H1 (cell line): ENCODE results near the gene GPR155. TPM values are rescaled to one million over a fixed set of nuclear protein-coding genes. Genes with fewer than 3 reads are reported as not detected.

Experiments used
- CTCF ChIA-PET: fragments of 300-600 bp; sonication (Branson Sonifier 250); formaldehyde crosslinking; loops from one replicate; lab custom pipeline; 2021; ENCODE audit not compliant: partially characterized antibody; lab: Charles Lee
- POLR2A ChIA-PET: fragments of 300-600 bp; sonication (Branson Sonifier 250); formaldehyde crosslinking; loops from one replicate; lab custom pipeline; 2021; ENCODE audit warnings: inconsistent platforms; ENCODE audit not compliant: partially characterized antibody; lab: Charles Lee
- DNase-seq, 2 experiments: peaks; one replicate each; pipeline versions ENCODE4 v3.0.0 to v3.0.0-alpha.2; 2010 to 2022; ENCODE audit warnings: low spot score in 2 of 2, low read depth in 1 of 2, mixed read lengths in 1 of 2
- FAIRE-seq: peaks from 2 replicates; lab custom pipeline; 2011; peaks lifted over from hg19 to GRCh38; lab: Jason Lieb, UNC
- H2AFZ ChIP-seq: 2 replicates; pipeline ENCODE4 v1.8.1; 2012; ENCODE audit warnings: low read length, inconsistent platforms
- H2AK5ac ChIP-seq: 2 replicates; pipeline ENCODE4 v1.6.1; 2013; ENCODE audit warnings: low read depth, low read length
- H2BK120ac ChIP-seq: replicated peaks from 2 replicates; pipeline ENCODE3; 2013; ENCODE audit warnings: low read depth, low read length, inconsistent platforms
- H2BK12ac ChIP-seq: 2 replicates; pipeline ENCODE4 v1.6.1; 2013; ENCODE audit warnings: low read depth, low read length
- H2BK15ac ChIP-seq: 2 replicates; pipeline ENCODE4 v1.6.1; 2013; ENCODE audit warnings: low read length
- H2BK20ac ChIP-seq: 2 replicates; pipeline ENCODE4 v1.6.1; 2013; ENCODE audit warnings: low read length
- H2BK5ac ChIP-seq: 2 replicates; pipeline ENCODE4 v1.6.1; 2013; ENCODE audit warnings: low read depth, low read length
- H3K14ac ChIP-seq: 2 replicates; pipeline ENCODE4 v1.6.1; 2013; ENCODE audit warnings: inconsistent platforms; ENCODE audit not compliant: insufficient read length
- H3K18ac ChIP-seq: 2 replicates; pipeline ENCODE4 v1.6.1; 2013; ENCODE audit warnings: low read length; ENCODE audit errors: extremely low read depth
- H3K23ac ChIP-seq: 2 replicates; pipeline ENCODE4 v1.6.1; 2013; ENCODE audit warnings: inconsistent platforms; ENCODE audit not compliant: insufficient read length
- H3K23me2 ChIP-seq: 2 replicates; pipeline ENCODE4 v1.6.1; 2013; ENCODE audit warnings: low read depth, low read length
- H3K27ac ChIP-seq: 2 replicates; pipeline ENCODE4 v1.6.1; 2011; ENCODE audit warnings: low read depth, low read length, inconsistent platforms
- H3K27me3 ChIP-seq, 4 experiments: replicated peaks in 1 of 4; 1 replicate in 1 of 4; 2 replicates in 3 of 4; pipeline versions ENCODE4 v1.6.1 to v1.8.1; 2011 to 2013; ENCODE audit warnings: low read length in 3 of 4, mild to moderate bottlenecking in 3 of 4, inconsistent platforms in 2 of 4, mixed read lengths in 2 of 4, moderate library complexity in 1 of 4; ENCODE audit not compliant: control insufficient read depth in 3 of 4, insufficient read depth in 3 of 4; ENCODE audit errors: extremely low read depth in 1 of 4
- H3K36me3 ChIP-seq, 4 experiments: 2 replicates each; pipeline versions ENCODE4 v1.6.1 to v1.8.1; 2011 to 2013; ENCODE audit warnings: mild to moderate bottlenecking in 4 of 4, low read length in 3 of 4, moderate library complexity in 2 of 4, control low read depth in 1 of 4, inconsistent platforms in 1 of 4; ENCODE audit not compliant: insufficient read depth in 4 of 4, control insufficient read depth in 2 of 4
- H3K4ac ChIP-seq: replicated peaks from 2 replicates; pipeline ENCODE3; 2013; ENCODE audit warnings: low read length, low read depth, mixed read lengths, inconsistent platforms; ENCODE audit not compliant: insufficient read length
- H3K4me1 ChIP-seq, 4 experiments: replicated peaks in 1 of 4; 1 replicate in 1 of 4; 2 replicates in 3 of 4; pipeline versions ENCODE4 v1.6.1 to v1.8.1; 2011 to 2013; ENCODE audit warnings: low read length in 3 of 4, inconsistent platforms in 2 of 4, mixed read lengths in 1 of 4; ENCODE audit not compliant: insufficient read depth in 4 of 4, control insufficient read depth in 3 of 4
- H3K4me2 ChIP-seq, 2 experiments: 2 replicates each; pipeline versions ENCODE4 v1.6.1 to v1.8.1; 2011 to 2013; ENCODE audit warnings: low read depth in 2 of 2, low read length in 2 of 2, control low read depth in 1 of 2, inconsistent platforms in 1 of 2, mild to moderate bottlenecking in 1 of 2; ENCODE audit not compliant: insufficient read depth in 1 of 2
- H3K4me3 ChIP-seq, 4 experiments: fragments of 200-600, 300-600 bp in 1 of 4; sonication (generic), shearing (Covaris generic), sonication (Bioruptor Twin) in 1 of 4; 2 replicates each; pipeline versions ENCODE4 v1.5.1 to v1.8.1; 2011 to 2016; ENCODE audit warnings: low read length in 4 of 4, low read depth in 3 of 4, control low read depth in 2 of 4, inconsistent platforms in 2 of 4, mild to moderate bottlenecking in 2 of 4, mixed read lengths in 1 of 4, moderate library complexity in 1 of 4; ENCODE audit not compliant: insufficient read depth in 2 of 4; ENCODE audit errors: extremely low read depth in 1 of 4
- H3K56ac ChIP-seq: replicated peaks from 2 replicates; pipeline ENCODE3; 2013; ENCODE audit warnings: low read depth, mild to moderate bottlenecking, mixed read lengths, low read length, inconsistent platforms; ENCODE audit not compliant: insufficient read length
- H3K79me1 ChIP-seq: 2 replicates; pipeline ENCODE4 v1.6.1; 2013; ENCODE audit warnings: low read depth, low read length, control low read depth
- H3K79me2 ChIP-seq, 2 experiments: 2 replicates each; pipeline versions ENCODE4 v1.6.1 to v1.8.1; 2012 to 2013; ENCODE audit warnings: low read length in 2 of 2, mild to moderate bottlenecking in 2 of 2, inconsistent platforms in 1 of 2; ENCODE audit not compliant: insufficient read depth in 2 of 2, control insufficient read depth in 1 of 2
- H3K9ac ChIP-seq, 4 experiments: replicated peaks in 1 of 4; 1 replicate in 1 of 4; 2 replicates in 3 of 4; pipeline versions ENCODE4 v1.6.1 to v1.8.1; 2011 to 2013; ENCODE audit warnings: low read depth in 3 of 4, low read length in 3 of 4, control low read depth in 2 of 4, mild to moderate bottlenecking in 2 of 4, moderate library complexity in 2 of 4, inconsistent platforms in 1 of 4; ENCODE audit errors: extremely low read depth in 1 of 4
- H3K9me3 ChIP-seq, 2 experiments: 2 replicates each; pipeline versions ENCODE4 v1.6.1 to v1.8.1; 2012 to 2013; ENCODE audit warnings: mild to moderate bottlenecking in 2 of 2, moderate library complexity in 2 of 2, control low read depth in 1 of 2, inconsistent platforms in 1 of 2, low read depth in 1 of 2, low read length in 1 of 2, mixed read lengths in 1 of 2; ENCODE audit not compliant: insufficient read depth in 2 of 2
- H4K20me1 ChIP-seq, 2 experiments: replicated peaks in 1 of 2; 2 replicates each; pipeline versions ENCODE3 to v1.8.1; 2011 to 2013; ENCODE audit warnings: inconsistent platforms in 2 of 2, low read length in 2 of 2, mild to moderate bottlenecking in 1 of 2; ENCODE audit not compliant: insufficient read depth in 2 of 2, control insufficient read depth in 1 of 2
- H4K5ac ChIP-seq: 2 replicates; pipeline ENCODE4 v1.6.1; 2013; ENCODE audit warnings: low read length, low read depth, mixed read lengths, inconsistent platforms; ENCODE audit not compliant: insufficient read length
- H4K8ac ChIP-seq: 2 replicates; pipeline ENCODE4 v1.8.0; 2013; ENCODE audit warnings: mild to moderate bottlenecking, moderate library complexity, low read length, inconsistent platforms; ENCODE audit not compliant: insufficient read depth; ENCODE audit errors: extremely low read depth
- H4K91ac ChIP-seq: replicated peaks from 2 replicates; pipeline ENCODE3; 2013; ENCODE audit warnings: low read length, mixed read lengths, inconsistent platforms; ENCODE audit not compliant: insufficient read length
- CHD1 ChIP-seq: IDR thresholded peaks from 2 replicates; pipeline ENCODE4 v1.6.1; 2012; ENCODE audit warnings: low read depth, low read length, improper control_type of control experiment
- SRF ChIP-seq: IDR thresholded peaks from 2 replicates; pipeline ENCODE4 v1.6.1; 2011; ENCODE audit warnings: mild to moderate bottlenecking, low read depth, low read length, moderate library complexity
- WGBS, 2 experiments: shearing (Covaris generic) in 1 of 2; methylation state at CpG; one replicate each; pipeline versions ENCODE4 v1.1.6 to v1.1.7; 2013 to 2015; ENCODE audit warnings: low lambda C conversion rate in 2 of 2, mixed read lengths in 2 of 2, inconsistent platforms in 1 of 2, low coverage in 1 of 2, missing lambda C conversion rate in 1 of 2; ENCODE audit not compliant: insufficient replicate concordance in 2 of 2, insufficient coverage in 1 of 2, insufficient read length in 1 of 2; ENCODE audit errors: extremely low coverage in 1 of 2, missing lambda C conversion rate in 1 of 2; 5-methylcytosine and 5-hydroxymethylcytosine counted together
- polyA plus RNA-seq, 7 experiments: library from polyadenylated mRNA; depleted of rRNA in 3 of 7; stranded (reverse) in 5 of 7; unstranded in 2 of 7; fragments of >200 nt in 5 of 7; fragments of 200-250 nt in 2 of 7; gene quantifications; 1 replicate in 5 of 7; 2 replicates in 1 of 7; 4 replicates in 1 of 7; pipeline versions ENCODE4 v1.2.1 to v1.2.3, GENCODE V29; 2011 to 2013; ENCODE audit warnings: missing spikeins in 2 of 7, mixed read lengths in 2 of 7
- total RNA-seq: library from RNA; stranded (reverse); fragmentation: NEBNext Ultra II Directional; extraction: Animal tissue kit (Norgen Biotek cat#: 25700); gene quantifications from 2 replicates; pipeline ENCODE4 v1.2.1, GENCODE V29; 2021

Gene GPR155
- total and polyA plus RNA-seq, 2 of the 8 experiments (the other 6 are each of a cell fraction or from before 2014, with no cell fraction given), result 0.26 to 2.1 TPM

GRCh38 chr2:174430066-174430465, 56.8 kb downstream of the GPR155 start:
- H2AK5ac ChIP-seq, result no peak overlapping the region
- no peak overlapping the region for H3K9ac ChIP-seq
- H2BK120ac ChIP-seq, result no peak overlapping the region
- no peak overlapping the region for H4K8ac ChIP-seq
- H3K14ac ChIP-seq, result no peak overlapping the region
- H3K79me2 ChIP-seq, result no peaks in the 10 kb centered on the region
- H2AFZ ChIP-seq, result no peak overlapping the region
- no peaks in the 10 kb centered on the region for H4K20me1 ChIP-seq
- H3K56ac ChIP-seq, result no peak overlapping the region
- H3K27me3 ChIP-seq, result no peaks in the 10 kb centered on the region
- CTCF ChIA-PET, result interaction anchor here (0.6 kb wide), 1 partner anchor 541 kb away, joined by 3 read pairs; no protein-coding TSS in a partner anchor
- H3K4me1 ChIP-seq, result no peaks in the 10 kb centered on the region
- no peak overlapping the region for H2BK15ac ChIP-seq
- no peak overlapping the region for H2BK20ac ChIP-seq
- WGBS, 2 experiments, result 69% methylated on average over 2 of the region's 2 CpGs; no CpG with 5 or more reads in 1 of the 2 experiments
- H3K23ac ChIP-seq, result no peak overlapping the region
- no peak for TF ChIP-seq CHD1
- TF ChIP-seq SRF, result no peak
- H2BK5ac ChIP-seq, result no peak overlapping the region
- H2BK12ac ChIP-seq, result no peak overlapping the region
- POLR2A ChIA-PET, result no interaction called here
- H3K79me1 ChIP-seq, result no peaks in the 10 kb centered on the region
- peaks cover 0 to 10% (median under 1%) of the 10 kb centered on the region in 4 experiments; a peak in 1 of 8 replicates for H3K36me3 ChIP-seq
- H3K23me2 ChIP-seq, result no peaks in the 10 kb centered on the region
- no peak overlapping the region for H4K5ac ChIP-seq
- no peak overlapping the region for H3K4me3 ChIP-seq
- no peak overlapping the region for H3K4me2 ChIP-seq
- no peak overlapping the region for H4K91ac ChIP-seq
- H3K27ac ChIP-seq, result no peak overlapping the region
- no peak overlapping the region for H3K18ac ChIP-seq
- H3K9me3 ChIP-seq, result peaks cover 0 to 5% of the 10 kb centered on the region in 2 experiments; a peak in 1 of 4 replicates
- no peak for FAIRE-seq
- DNase-seq, result no peak
- no peak overlapping the region for H3K4ac ChIP-seq
